Heart left ventricle (tissue), 16 donors: ENCODE data around the gene KIRREL1. TPM values are rescaled to one million over a fixed set of nuclear protein-coding genes. Genes with fewer than 3 reads are reported as not detected.

Experiments
- ATAC-seq, 4 donors: fragments of 200-7000 bp; cut with Tn5 transposase; one replicate each; pipeline ENCODE4 v1.9.1; 2020 to 2022; ENCODE audit warnings: moderate library complexity in 4 of 4, mild to moderate bottlenecking in 3 of 4, moderate number of reproducible peaks in 1 of 4
- DNase-seq, 5 donors: peaks; one replicate each; pipeline ENCODE4 v3.0.0-alpha.2; 2020
- H3K27ac ChIP-seq, 12 donors: fragments of 200-600 bp; sonication (generic) in 4 of 12; one replicate each; pipeline versions ENCODE4 v1.5.0 to v1.8.0; 2016 to 2022; ENCODE audit warnings: mild to moderate bottlenecking in 2 of 12
- H3K27me3 ChIP-seq, 9 donors: fragments of 200-600 bp; sonication (generic) in 2 of 9; one replicate each; pipeline versions ENCODE4 v1.5.1 to v1.8.0; 2016 to 2022; ENCODE audit warnings: mild to moderate bottlenecking in 3 of 9
- H3K36me3 ChIP-seq, 9 donors: fragments of 200-600 bp; sonication (generic) in 2 of 9; one replicate each; pipeline versions ENCODE4 v1.5.0 to v1.8.0; 2018 to 2022; ENCODE audit warnings: mild to moderate bottlenecking in 2 of 9
- H3K4me1 ChIP-seq, 12 donors: fragments of 200-600 bp; sonication (generic) in 4 of 12; one replicate each; pipeline versions ENCODE4 v1.5.0 to v1.8.0; 2016 to 2022; ENCODE audit warnings: mild to moderate bottlenecking in 3 of 12
- H3K4me3 ChIP-seq, 12 donors: fragments of 200-600 bp; sonication (generic) in 4 of 12; one replicate each; pipeline versions ENCODE4 v1.5.0 to v1.8.0; 2017 to 2022; ENCODE audit warnings: mild to moderate bottlenecking in 9 of 12, moderate library complexity in 4 of 12
- H3K9me3 ChIP-seq, 12 donors: fragments of 200-600 bp; sonication (generic) in 4 of 12; one replicate each; pipeline versions ENCODE4 v1.5.0 to v1.8.0; 2016 to 2022; ENCODE audit warnings: mild to moderate bottlenecking in 1 of 12
- POLR2A ChIP-seq, 2 donors: fragments of 450-650 bp; IDR thresholded peaks; one replicate each; pipeline ENCODE4 v1.6.1; 2017; ENCODE audit warnings: antibody characterized with exemption in 2 of 2, mild to moderate bottlenecking in 2 of 2, moderate library complexity in 2 of 2
- WGBS, 4 donors: extraction: QIAGEN DNeasy Blood & Tissue Kit in 2 of 4; methylation state at CpG; one replicate each; pipeline versions ENCODE4 v1.1.5 to v1.1.7; 2013 to 2018; 5-methylcytosine and 5-hydroxymethylcytosine counted together
- intact Hi-C, 10 donors: fragments of 100-400 bp; cut with DNase I; formaldehyde crosslinking; loops; one replicate each; pipeline versions ENCODE4 v1.11.1 to v1.14.2; 2022
- polyA plus RNA-seq, 2 donors: library from polyadenylated mRNA; stranded (reverse); fragments of 200-250 nt; gene quantifications; one replicate each; pipeline ENCODE4 v1.2.3, GENCODE V29; 2013
- total RNA-seq, 9 donors: library from RNA; depleted of rRNA in 2 of 9; stranded (reverse); fragments of >200 nt in 2 of 9; fragmentation: NEBNext Ultra II Directional in 3 of 9; extraction: Animal tissue kit (Norgen Biotek cat#: 25700) in 3 of 9; gene quantifications; one replicate each; pipeline versions ENCODE4 v1.1.0 to v1.2.4, GENCODE V29; 2016 to 2023
- TF ChIP-seq, protein P1 (sequence below), 12 donors: fragments of 200-600 bp; sonication (generic) in 4 of 12; IDR thresholded peaks; one replicate each; pipeline versions ENCODE4 v1.5.0 to v1.8.0; 2018 to 2022; ENCODE audit warnings: antibody characterized with exemption in 12 of 12, mild to moderate bottlenecking in 5 of 12
- donor health status: ischemic (EF 13 %, LVEDD 7.1; RV severe dilation, severe dysfunction).
- donor health status: healthy with polysubstance abuse.
- donor health status: DM: no; HTN: yes; CAD: no.
- donor health status: DM: no; HTN: no; CAD: no.
- donor health status: ischemic (EF 25% LVEDD 6.9; RV normal size, moderate dysfunction).
- donor health status: ischemic (EF 25% LVEDD 5.7; RV mildly dilated, moderate dysfunction).
- donor health status: healthy.
- donor health status: DM: yes; HTN: yes; CAD: no.
- donor health status: ischemic (EF 35%, LVEDD 5.7; RV mildly dilated, moderate dysfunction).
- donor health status: nonischemic (EF 11% LVEDD 7.7; RV severe dilation, severe dysfunction).
- donor health status: DM: yes; HTN: yes; CAD: no.
- donor health status: PGD.
- donor health status: ischemic (EF 29% LVEDD 5.4; RV normal size, mild dysfunction).
- donor health status: nonischemic (EF 23%, LVEDD 6.1; RV moderate dilation, normal function).

Gene KIRREL1
- total and polyA plus RNA-seq, 11 donors, result 3.2 to 22.7 (median 8.2) TPM

DNA sequence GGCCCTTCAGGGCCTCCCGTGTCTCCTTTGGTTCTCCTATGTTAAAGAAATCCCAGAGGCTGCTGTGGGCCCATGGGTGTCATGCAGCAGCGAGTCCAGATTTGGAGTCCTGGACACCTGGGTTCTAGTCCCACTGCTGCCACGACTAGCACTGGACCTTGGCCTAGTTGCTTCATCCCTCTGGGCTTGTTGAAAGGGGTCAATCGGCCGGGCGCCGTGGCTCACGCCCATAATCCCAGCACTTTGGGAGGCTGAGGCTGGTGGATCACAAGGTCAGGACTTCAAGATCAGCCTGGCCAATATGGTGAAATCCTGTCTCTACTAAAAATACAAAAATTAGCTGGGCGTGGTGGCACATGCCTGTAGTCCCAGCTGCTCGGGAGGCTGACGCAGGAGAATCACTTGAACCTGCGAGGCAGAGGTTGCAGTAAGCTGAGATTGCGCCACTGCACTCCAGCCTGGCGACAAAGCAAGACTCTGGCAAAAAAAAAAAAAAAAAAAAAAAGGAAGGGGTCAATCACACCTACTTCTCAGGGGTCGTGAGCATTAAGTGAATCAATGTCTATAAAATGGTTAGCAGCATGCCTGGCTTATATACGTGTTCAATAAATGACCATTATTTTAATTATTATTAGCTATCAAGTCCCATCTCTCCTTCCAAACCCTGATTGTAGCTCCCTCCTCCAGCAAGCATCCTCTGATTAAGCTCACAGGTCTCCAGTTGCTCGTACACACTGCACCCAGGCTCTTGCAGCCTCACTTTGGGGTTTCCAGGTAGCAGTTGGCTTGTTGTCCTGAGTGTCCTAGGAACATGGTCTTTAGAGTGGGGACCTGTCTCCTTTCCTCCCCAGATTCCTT, 43.8 kb downstream of the KIRREL1 start:
- H3K36me3 ChIP-seq, result no peaks in the 10 kb centered on the region
- 76 to 91% (median 87%) methylated on average over 17 of the region's 17 CpGs for WGBS, 4 donors
- no peak overlapping the region for H3K4me3 ChIP-seq
- no peaks in the 10 kb centered on the region for H3K9me3 ChIP-seq
- intact Hi-C loops, result loop anchor here in 6 of 10 donors (5.0 to 10.0 kb wide), 4 partner anchors 45 to 50 kb away; partner anchors contain the start of gene KIRREL1 (in 2 of the 6)
- peak overlapping the region in 3 of 12 donors; percentile 8 to 48 (median 34) for H3K27ac ChIP-seq
- H3K27me3 ChIP-seq, result no peaks in the 10 kb centered on the region
- TF ChIP-seq POLR2A (IDR thresholded peaks at IDR 0.05), result no peak
- TF ChIP-seq, protein P1, sequence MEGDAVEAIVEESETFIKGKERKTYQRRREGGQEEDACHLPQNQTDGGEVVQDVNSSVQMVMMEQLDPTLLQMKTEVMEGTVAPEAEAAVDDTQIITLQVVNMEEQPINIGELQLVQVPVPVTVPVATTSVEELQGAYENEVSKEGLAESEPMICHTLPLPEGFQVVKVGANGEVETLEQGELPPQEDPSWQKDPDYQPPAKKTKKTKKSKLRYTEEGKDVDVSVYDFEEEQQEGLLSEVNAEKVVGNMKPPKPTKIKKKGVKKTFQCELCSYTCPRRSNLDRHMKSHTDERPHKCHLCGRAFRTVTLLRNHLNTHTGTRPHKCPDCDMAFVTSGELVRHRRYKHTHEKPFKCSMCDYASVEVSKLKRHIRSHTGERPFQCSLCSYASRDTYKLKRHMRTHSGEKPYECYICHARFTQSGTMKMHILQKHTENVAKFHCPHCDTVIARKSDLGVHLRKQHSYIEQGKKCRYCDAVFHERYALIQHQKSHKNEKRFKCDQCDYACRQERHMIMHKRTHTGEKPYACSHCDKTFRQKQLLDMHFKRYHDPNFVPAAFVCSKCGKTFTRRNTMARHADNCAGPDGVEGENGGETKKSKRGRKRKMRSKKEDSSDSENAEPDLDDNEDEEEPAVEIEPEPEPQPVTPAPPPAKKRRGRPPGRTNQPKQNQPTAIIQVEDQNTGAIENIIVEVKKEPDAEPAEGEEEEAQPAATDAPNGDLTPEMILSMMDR (IDR thresholded peaks at IDR 0.05), result no peak
- peaks cover 0 to 46% (median 18%) of the 10 kb centered on the region in 12 donors for H3K4me1 ChIP-seq
- peak in 2 of 4 donors; percentile 12 to 18 for ATAC-seq
- no peak for DNase-seq

DNA sequence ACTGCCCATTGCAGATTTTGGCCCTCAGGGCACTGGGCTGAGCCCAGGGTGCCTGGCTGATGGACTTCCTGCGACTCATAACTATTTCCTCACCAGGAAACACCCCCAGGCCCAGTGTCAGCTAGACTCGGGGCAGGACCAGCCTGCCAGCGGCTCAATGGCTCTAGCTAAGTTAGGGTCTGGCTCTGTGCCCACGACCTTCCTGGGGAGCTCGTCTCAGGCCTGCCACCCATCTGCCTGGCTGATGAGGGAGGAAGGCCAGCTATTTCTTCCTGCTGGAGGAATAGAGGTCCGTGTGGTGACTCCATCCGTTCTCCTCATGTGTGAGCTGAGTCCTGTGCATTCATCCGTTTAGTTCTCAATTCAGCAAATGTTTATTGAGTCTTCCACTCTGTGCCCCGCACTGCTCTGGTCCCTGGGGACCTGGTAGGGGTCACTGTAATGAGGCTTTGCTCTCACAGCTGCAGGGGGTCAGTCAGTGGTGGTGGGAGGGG, 44.5 kb downstream of the KIRREL1 start:
- H3K9me3 ChIP-seq, result no peaks in the 10 kb centered on the region
- no peaks in the 10 kb centered on the region for H3K27me3 ChIP-seq
- peaks cover 0 to 43% (median 18%) of the 10 kb centered on the region in 12 donors for H3K4me1 ChIP-seq
- 14 to 24% (median 16%) methylated on average over 9 of the region's 9 CpGs for WGBS, 4 donors
- intact Hi-C loops, result loop anchor here in 6 of 10 donors (5.0 to 10.0 kb wide), 4 partner anchors 44 to 49 kb away; partner anchors contain the start of gene KIRREL1 (in 2 of the 6)
- TF ChIP-seq POLR2A (IDR thresholded peaks at IDR 0.05), result no peak
- TF ChIP-seq, protein P1 (IDR thresholded peaks at IDR 0.05), result no peak
- no peaks in the 10 kb centered on the region for H3K36me3 ChIP-seq
- no peak overlapping the region for H3K4me3 ChIP-seq
- ATAC-seq (peak; percentile 16 to 53 (median 45)), DNase-seq (peak in 3 of 5 donors; percentile 27 to 55 (median 55))
- H3K27ac ChIP-seq, result peak overlapping the region in 4 of 12 donors; percentile 5 to 48 (median 21)

DNA sequence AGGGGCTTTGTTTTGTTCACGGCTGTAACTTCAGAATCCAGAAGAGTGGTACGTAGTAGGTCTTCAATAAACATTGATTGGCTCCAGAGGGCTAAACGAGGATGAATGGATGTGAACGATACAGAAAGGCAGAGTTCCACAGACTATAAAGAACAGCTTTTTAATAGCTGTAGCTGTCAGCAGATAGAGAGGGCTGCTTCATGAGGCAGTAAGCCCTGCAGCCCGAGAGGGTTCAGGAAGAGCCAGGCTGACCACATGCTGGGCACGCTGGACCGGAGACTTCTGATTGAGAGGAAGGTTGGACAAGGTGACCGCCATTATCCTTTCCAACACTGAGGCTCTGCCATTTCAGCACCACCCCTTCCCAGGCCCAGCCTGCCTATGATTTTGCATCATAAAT, 45.3 kb downstream of the KIRREL1 start:
- peaks cover 0 to 51% (median 20%) of the 10 kb centered on the region in 12 donors for H3K4me1 ChIP-seq
- intact Hi-C loops, result loop anchor here in 6 of 10 donors (5.0 to 10.0 kb wide), 4 partner anchors 44 to 49 kb away; partner anchors contain the start of gene KIRREL1 (in 2 of the 6)

More for the DNA sequence above, 45.3 kb downstream of the KIRREL1 start:
- H3K36me3 ChIP-seq, result no peaks in the 10 kb centered on the region
- DNase-seq, result no peak
- H3K9me3 ChIP-seq, result no peaks in the 10 kb centered on the region
- no peak overlapping the region for H3K27ac ChIP-seq
- 71 to 83% (median 80%) methylated on average over 8 of the region's 8 CpGs for WGBS, 4 donors
- ATAC-seq, result no peak
- no peak overlapping the region for H3K4me3 ChIP-seq
- peaks cover 0 to 3% (median 0%) of the 10 kb centered on the region in 9 donors for H3K27me3 ChIP-seq
- TF ChIP-seq, protein P1 (IDR thresholded peaks at IDR 0.05), result no peak
- no peak for TF ChIP-seq POLR2A (IDR thresholded peaks at IDR 0.05)
